Trophoblast cell (in vitro differentiated cells and primary cell): ENCODE data around the gene ING3.

Source experiments
- DNase-seq, 2 donors: peaks; one replicate each; pipeline ENCODE4 v3.0.0-alpha.2; 2016
- H2AFZ ChIP-seq: 2 replicates; pipeline ENCODE4 v1.6.1; 2013; ENCODE audit warnings: low read length, moderate library complexity, mild to moderate bottlenecking; ENCODE audit not compliant: insufficient read depth, poor library complexity
- H2AK5ac ChIP-seq: 2 replicates; pipeline ENCODE4 v1.6.1; 2013; ENCODE audit warnings: mild to moderate bottlenecking, low read length
- H2BK120ac ChIP-seq: 2 replicates; pipeline ENCODE4 v1.6.1; 2013; ENCODE audit warnings: low read length, mild to moderate bottlenecking, moderate library complexity; ENCODE audit not compliant: insufficient read depth, poor library complexity
- H2BK12ac ChIP-seq: 2 replicates; pipeline ENCODE4 v1.6.1; 2013; ENCODE audit warnings: mild to moderate bottlenecking, low read length, moderate library complexity
- H2BK5ac ChIP-seq: 2 replicates; pipeline ENCODE4 v1.6.1; 2013; ENCODE audit warnings: low read length, low read depth, moderate library complexity, mild to moderate bottlenecking; ENCODE audit not compliant: poor library complexity
- H3K14ac ChIP-seq: 2 replicates; pipeline ENCODE4 v1.6.1; 2013; ENCODE audit warnings: mild to moderate bottlenecking, low read length
- H3K18ac ChIP-seq: 2 replicates; pipeline ENCODE4 v1.6.1; 2013; ENCODE audit warnings: mild to moderate bottlenecking, low read length
- H3K23ac ChIP-seq: 2 replicates; pipeline ENCODE4 v1.6.1; 2013; ENCODE audit warnings: low read length
- H3K27ac ChIP-seq: 2 replicates; pipeline ENCODE4 v1.5.1; 2013; ENCODE audit warnings: low read depth, mild to moderate bottlenecking, inconsistent platforms, low read length, moderate library complexity
- H3K27me3 ChIP-seq: 2 replicates; pipeline ENCODE4 v1.6.1; 2013; ENCODE audit warnings: inconsistent platforms, mild to moderate bottlenecking, low read length, moderate library complexity; ENCODE audit not compliant: insufficient read depth
- H3K36me3 ChIP-seq, 2 experiments: 1 replicate in 1 of 2; 2 replicates in 1 of 2; pipeline ENCODE4 v1.6.1; 2013; ENCODE audit warnings: low read length in 2 of 2, mild to moderate bottlenecking in 2 of 2, moderate library complexity in 1 of 2; ENCODE audit not compliant: insufficient read depth in 2 of 2, control insufficient read depth in 1 of 2
- H3K4ac ChIP-seq: 2 replicates; pipeline ENCODE4 v1.6.1; 2013; ENCODE audit warnings: low read depth, mild to moderate bottlenecking, low read length, moderate library complexity
- H3K4me1 ChIP-seq, 2 experiments: 1 replicate in 1 of 2; 2 replicates in 1 of 2; pipeline ENCODE4 v1.6.1; 2013; ENCODE audit warnings: low read length in 2 of 2, mild to moderate bottlenecking in 2 of 2, moderate library complexity in 1 of 2; ENCODE audit not compliant: insufficient read depth in 2 of 2, control insufficient read depth in 1 of 2
- H3K4me2 ChIP-seq: 2 replicates; pipeline ENCODE4 v1.6.1; 2013; ENCODE audit warnings: inconsistent platforms, mild to moderate bottlenecking, low read length, moderate library complexity
- H3K4me3 ChIP-seq: 2 replicates; pipeline ENCODE4 v1.5.1; 2013; ENCODE audit warnings: mild to moderate bottlenecking, low read depth, low read length, inconsistent platforms
- H3K79me1 ChIP-seq: one replicate; pipeline ENCODE4 v1.6.1; 2013; ENCODE audit warnings: low read length
- H3K79me2 ChIP-seq: 2 replicates; pipeline ENCODE4 v1.6.1; 2013; ENCODE audit warnings: low read length, mild to moderate bottlenecking; ENCODE audit not compliant: control insufficient read depth, insufficient read depth, poor library complexity
- H3K9ac ChIP-seq: 2 replicates; pipeline ENCODE4 v1.6.1; 2013; ENCODE audit warnings: mild to moderate bottlenecking, low read length
- H3K9me3 ChIP-seq: 2 replicates; pipeline ENCODE4 v1.6.1; 2013; ENCODE audit warnings: low read depth, mild to moderate bottlenecking, control low read depth, inconsistent platforms, low read length; ENCODE audit not compliant: insufficient read depth
- H4K12ac ChIP-seq: 2 replicates; pipeline ENCODE4 v1.6.1; 2013; ENCODE audit warnings: low read depth, mild to moderate bottlenecking, low read length, moderate library complexity
- H4K8ac ChIP-seq: 2 replicates; pipeline ENCODE4 v1.6.1; 2013; ENCODE audit warnings: low read depth, mild to moderate bottlenecking, low read length, moderate library complexity
- H4K91ac ChIP-seq: one replicate; pipeline ENCODE4 v1.6.1; 2013; ENCODE audit warnings: low read depth, mild to moderate bottlenecking, low read length, moderate library complexity
- WGBS: extraction: QIAGEN DNeasy Blood & Tissue Kit; methylation state at CpG from one replicate; pipeline ENCODE4 v1.1.7; 2013; ENCODE audit warnings: missing lambda C conversion rate; ENCODE audit not compliant: insufficient read length, insufficient coverage; ENCODE audit errors: extremely low coverage; 5-methylcytosine and 5-hydroxymethylcytosine counted together

The ING3 gene

DNA sequence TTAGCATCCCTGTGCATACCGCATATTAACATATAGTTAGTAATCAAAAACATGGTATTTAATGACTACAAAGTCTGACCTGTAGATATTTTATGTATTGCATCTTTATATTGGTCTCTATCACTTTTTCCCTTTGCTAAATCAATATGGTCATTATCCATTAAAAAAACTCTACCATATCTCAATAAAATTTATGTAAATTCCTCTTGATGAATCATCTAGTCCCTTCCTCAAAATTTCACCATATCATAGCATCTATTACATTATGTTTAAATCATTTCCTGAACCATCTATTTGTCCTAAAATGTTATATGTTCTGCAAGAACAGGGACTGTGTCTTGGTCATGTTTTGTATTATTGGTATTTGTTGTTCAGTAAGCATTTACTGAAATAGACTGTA lies 7.7 kb upstream of the ING3 start:
- no peaks in the 10 kb centered on the region for H3K27me3 ChIP-seq
- H4K91ac ChIP-seq, result no peak overlapping the region
- no peak overlapping the region for H2BK120ac ChIP-seq
- H2AK5ac ChIP-seq, result no peak overlapping the region
- no peak overlapping the region for H3K9ac ChIP-seq
- no peak overlapping the region for H4K8ac ChIP-seq
- no CpG with 5 or more reads among the region's 1 CpG for WGBS
- H2BK5ac ChIP-seq, result no peak overlapping the region
- H4K12ac ChIP-seq, result no peak overlapping the region
- no peaks in the 10 kb centered on the region for H3K4me1 ChIP-seq
- no peak overlapping the region for H3K23ac ChIP-seq
- no peak overlapping the region for H2AFZ ChIP-seq
- no peaks in the 10 kb centered on the region for H3K9me3 ChIP-seq
- no peak overlapping the region for H3K14ac ChIP-seq
- H3K18ac ChIP-seq, result no peak overlapping the region
- no peak overlapping the region for H3K4ac ChIP-seq
- no peaks in the 10 kb centered on the region for H3K79me2 ChIP-seq
- no peak overlapping the region for H3K4me2 ChIP-seq
- no peak overlapping the region for H2BK12ac ChIP-seq
- no peak for DNase-seq
- no peak overlapping the region for H3K4me3 ChIP-seq
- H3K36me3 ChIP-seq, result no peaks in the 10 kb centered on the region
- H3K79me1 ChIP-seq, result no peaks in the 10 kb centered on the region
- H3K27ac ChIP-seq, result no peak overlapping the region

DNA sequence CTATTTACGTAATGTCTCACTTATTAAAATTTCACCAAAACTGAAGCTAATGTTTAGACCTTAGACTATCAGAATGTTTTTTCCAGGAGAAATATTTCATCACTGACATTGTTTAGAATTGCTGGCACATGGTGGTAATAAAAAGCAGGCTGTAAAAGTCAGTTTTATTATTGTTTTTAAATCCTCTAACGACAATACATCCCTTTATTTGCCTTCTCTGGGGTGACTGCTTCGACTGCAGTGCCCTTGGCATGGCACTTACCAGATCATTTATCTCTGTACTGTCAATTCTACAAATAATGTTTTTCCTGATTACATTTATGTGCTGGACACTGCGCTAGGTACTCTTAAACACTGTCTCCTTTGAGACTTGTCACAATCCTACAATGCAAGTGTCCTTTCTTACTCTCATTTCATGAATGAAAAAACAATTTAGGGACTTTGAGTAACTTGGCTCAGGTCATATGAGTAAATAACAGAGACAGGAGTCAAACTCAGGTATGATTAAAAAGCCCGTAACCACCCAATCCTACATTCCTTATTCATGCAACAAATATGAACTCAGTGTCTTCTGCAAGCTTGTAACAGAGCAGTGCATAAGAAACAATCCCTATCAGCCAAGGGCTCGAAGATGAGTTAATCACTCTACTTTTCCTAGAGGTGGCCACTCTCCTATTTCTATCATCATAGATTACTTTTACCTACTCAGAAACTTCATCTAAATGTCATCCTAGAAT lies 5.6 kb upstream of the ING3 start:
- H3K27me3 ChIP-seq, result no peaks in the 10 kb centered on the region
- H2AFZ ChIP-seq, result no peak overlapping the region
- H3K9ac ChIP-seq, result no peak overlapping the region
- no peak overlapping the region for H3K4me2 ChIP-seq
- no peak overlapping the region for H3K27ac ChIP-seq
- H2AK5ac ChIP-seq, result no peak overlapping the region
- H3K4ac ChIP-seq, result no peak overlapping the region
- H2BK5ac ChIP-seq, result no peak overlapping the region
- H2BK12ac ChIP-seq, result no peak overlapping the region
- H4K8ac ChIP-seq, result no peak overlapping the region
- H3K79me1 ChIP-seq, result no peaks in the 10 kb centered on the region
- H3K14ac ChIP-seq, result no peak overlapping the region
- H3K79me2 ChIP-seq, result no peaks in the 10 kb centered on the region
- no peak overlapping the region for H3K23ac ChIP-seq
- DNase-seq, result peak; percentile 17 to 63
- no peaks in the 10 kb centered on the region for H3K36me3 ChIP-seq
- no peak overlapping the region for H3K4me3 ChIP-seq
- H3K4me1 ChIP-seq, result no peaks in the 10 kb centered on the region
- no peak overlapping the region for H4K12ac ChIP-seq
- no peak overlapping the region for H4K91ac ChIP-seq
- H3K9me3 ChIP-seq, result no peaks in the 10 kb centered on the region
- WGBS, result no CpG with 5 or more reads among the region's 6 CpGs
- H3K18ac ChIP-seq, result no peak overlapping the region
- no peak overlapping the region for H2BK120ac ChIP-seq

DNA sequence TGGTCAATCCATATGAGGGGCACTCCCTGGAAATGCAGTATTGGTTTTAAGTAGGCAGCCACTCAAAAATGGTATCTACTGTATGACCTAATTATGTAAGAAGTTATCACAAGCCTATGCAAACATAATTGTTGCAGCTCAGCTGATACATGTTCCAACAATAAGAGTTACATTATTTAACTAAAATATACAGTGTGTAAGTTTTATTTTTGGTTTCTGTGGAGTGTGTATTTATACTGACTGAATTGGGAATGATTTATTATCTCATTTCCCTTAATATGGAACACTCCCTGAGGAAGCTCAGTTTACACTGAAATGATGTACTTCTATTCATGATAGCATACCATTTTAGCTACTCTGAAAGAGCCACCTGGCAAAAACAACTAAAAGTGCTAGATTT lies 2.6 kb upstream of the ING3 start:
- Histone ChIP-seq H3K79me2 (peaks cover 2% of the 10 kb centered on the region), H4K91ac (no peak overlapping the region), H2AFZ (no peak overlapping the region), H4K8ac (no peak overlapping the region), H3K18ac (no peak overlapping the region), H3K79me1 (peaks cover 2% of the 10 kb centered on the region), H3K4ac (no peak overlapping the region), H3K4me2 (no peak overlapping the region), H2BK12ac (no peak overlapping the region), H3K4me3 (no peak overlapping the region), H3K4me1 (peaks cover 0 to 1% of the 10 kb centered on the region in 2 experiments), H4K12ac (no peak overlapping the region), H3K9ac (no peak overlapping the region), H3K14ac (no peak overlapping the region), H3K27me3 (no peaks in the 10 kb centered on the region), H2BK5ac (no peak overlapping the region), H3K36me3 (no peaks in the 10 kb centered on the region), H3K9me3 (no peaks in the 10 kb centered on the region), H2AK5ac (no peak overlapping the region), H3K23ac (no peak overlapping the region), H3K27ac (no peak overlapping the region), H2BK120ac (no peak overlapping the region)
- DNase-seq, result no peak

DNA sequence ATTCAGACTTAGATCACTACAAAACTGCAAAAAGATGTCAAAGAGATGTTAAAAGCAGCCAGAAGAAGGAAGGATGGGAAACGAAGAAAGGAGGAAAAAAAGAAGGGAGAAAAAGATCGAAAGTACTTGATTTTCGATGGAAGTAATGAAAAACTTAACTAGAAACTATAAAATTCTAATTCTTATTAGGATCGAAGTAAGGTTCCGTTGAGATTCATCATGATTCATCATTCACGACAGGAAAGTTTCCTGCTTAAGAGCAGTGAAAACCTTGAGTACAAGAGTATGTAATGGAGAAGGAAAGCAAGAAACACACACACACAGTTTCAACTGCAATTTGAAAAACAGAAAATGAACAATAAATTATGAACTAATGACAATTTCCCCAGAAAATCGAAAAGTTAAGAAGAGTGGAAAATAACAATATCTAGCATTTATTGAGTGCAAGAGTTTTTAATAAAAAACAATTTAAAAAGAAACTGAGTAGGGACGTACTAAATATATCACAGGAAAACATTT lies 1.1 kb upstream of the ING3 start:
- no peak overlapping the region for H3K23ac ChIP-seq
- no peak overlapping the region for H4K91ac ChIP-seq
- H4K8ac ChIP-seq, result no peak overlapping the region
- H3K9ac ChIP-seq, result no peak overlapping the region
- H2BK120ac ChIP-seq, result no peak overlapping the region
- H3K79me1 ChIP-seq, result peaks cover 2% of the 10 kb centered on the region
- no peak overlapping the region for H4K12ac ChIP-seq
- H3K14ac ChIP-seq, result no peak overlapping the region
- H3K4ac ChIP-seq, result no peak overlapping the region
- peaks cover 0 to 1% of the 10 kb centered on the region in 2 experiments for H3K4me1 ChIP-seq
- no peak overlapping the region for H3K4me3 ChIP-seq
- H3K27ac ChIP-seq, result no peak overlapping the region
- no peak overlapping the region for H3K4me2 ChIP-seq
- no peaks in the 10 kb centered on the region for H3K9me3 ChIP-seq
- no peak overlapping the region for H2AFZ ChIP-seq
- no peak for DNase-seq
- H2BK12ac ChIP-seq, result no peak overlapping the region
- H3K18ac ChIP-seq, result no peak overlapping the region
- H2BK5ac ChIP-seq, result no peak overlapping the region
- peaks cover 2% of the 10 kb centered on the region for H3K79me2 ChIP-seq
- H2AK5ac ChIP-seq, result no peak overlapping the region
- peaks cover 1 to 3% of the 10 kb centered on the region in 2 experiments for H3K36me3 ChIP-seq
- no CpG with 5 or more reads among the region's 8 CpGs for WGBS
- no peaks in the 10 kb centered on the region for H3K27me3 ChIP-seq
